ENCODE data around the gene SCO2.

The SCO2 gene

DNA sequence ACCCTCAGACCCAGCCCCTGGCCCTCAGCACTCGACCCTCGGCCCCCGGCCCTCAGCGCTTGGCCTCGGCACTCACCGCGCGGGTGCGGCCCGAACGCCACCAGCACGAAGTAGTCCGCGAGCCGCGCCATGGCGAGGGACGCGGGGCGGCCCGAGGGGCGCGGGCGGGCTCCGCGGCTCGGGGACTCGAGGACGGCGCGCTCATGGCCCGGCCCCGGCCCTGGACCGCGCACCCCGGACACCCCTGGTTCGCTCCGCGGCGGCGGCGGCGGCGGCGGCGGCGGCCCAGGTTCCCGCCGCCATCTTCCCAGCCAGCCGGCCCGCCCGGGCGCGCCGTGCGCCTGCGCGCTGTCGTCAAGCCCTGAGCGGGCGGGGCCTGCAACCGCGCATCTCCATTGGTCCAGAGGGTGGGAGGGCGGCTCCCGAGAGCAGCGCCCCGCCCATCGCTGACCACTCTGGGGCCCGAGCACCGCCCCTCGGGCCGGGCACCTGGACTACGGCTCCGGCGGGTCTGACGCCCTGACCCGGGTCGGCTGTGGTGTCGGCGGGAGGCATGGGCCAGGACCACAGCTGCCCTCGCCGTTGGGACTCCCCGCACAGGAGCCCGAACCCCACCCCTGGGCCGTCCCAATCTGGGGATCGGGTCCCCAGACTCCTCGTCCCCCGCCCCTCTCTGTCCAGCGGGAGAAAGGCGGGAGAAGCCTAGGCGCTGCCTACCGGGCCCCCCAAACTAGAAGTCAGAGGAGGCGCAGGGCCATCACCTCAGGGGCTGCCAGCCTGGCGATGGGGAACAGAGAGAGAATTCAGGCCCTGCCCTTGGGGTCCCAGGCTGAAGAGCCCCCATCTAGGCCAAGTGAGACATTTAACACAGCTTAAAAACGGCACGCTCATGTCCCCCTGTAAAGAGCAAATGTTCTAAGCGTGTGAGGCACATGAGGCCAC, 50.4 kb downstream of the SCO2 start, which contains the start of gene SBF1:
Gene SBF1 (minus strand): TSS at position 326 of the 942 bp plus-strand sequence. CDS start 195 bp downstream, at position 131.
- DNase-seq, result peak; percentile 94

DNA sequence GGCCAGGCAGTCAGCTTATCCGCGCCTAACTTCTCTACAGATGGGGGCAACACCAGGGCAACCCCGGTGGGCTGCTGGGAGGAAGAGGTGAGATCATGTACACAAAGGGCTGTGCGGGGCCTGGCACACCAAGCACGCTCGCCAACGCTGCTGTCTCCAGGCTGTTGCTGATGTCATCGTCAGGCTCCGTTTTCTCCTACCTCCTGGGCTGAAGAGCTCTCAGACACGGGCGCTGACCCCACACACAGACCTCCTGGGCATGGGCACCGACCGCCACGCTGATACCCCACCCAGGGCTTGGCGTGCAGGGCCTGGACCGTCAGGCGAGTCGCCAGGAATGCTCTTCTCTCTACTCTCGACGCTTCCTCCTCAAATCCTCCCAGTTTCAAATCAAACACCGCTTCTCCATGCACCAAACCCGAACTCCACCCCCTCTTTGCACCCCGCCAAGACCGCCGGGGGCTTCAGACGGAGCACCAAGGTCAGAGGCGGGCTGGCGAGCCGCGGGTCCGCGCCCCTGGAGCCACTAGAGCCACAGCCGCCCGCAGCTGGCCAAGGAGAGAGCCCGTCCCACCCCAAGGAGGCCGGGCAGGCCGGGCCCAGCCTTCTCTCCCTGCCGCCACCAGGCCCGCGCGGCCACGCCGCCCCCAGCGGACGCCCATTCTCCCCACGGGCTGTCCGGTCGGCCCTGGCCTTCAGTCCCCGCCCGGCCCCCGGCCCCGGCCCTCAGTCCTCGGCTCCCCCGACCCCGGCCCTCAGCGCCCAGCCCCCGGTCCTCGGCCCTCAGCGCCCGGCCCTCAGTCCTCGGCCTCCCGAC, 51.3 kb downstream of the SCO2 start:
- DNase-seq, result peak; percentile 48

Measured in retina (tissue), 1 donor.